ENCODE measurements around the gene ATP1A1.

Gene ATP1A1

GRCh38 chr1:116415200-116415698, 42.2 kb downstream of the ATP1A1 start:
- TF ChIP-seq CTCF (conservative IDR thresholded peaks at IDR 0.05): no peak
- no peak overlapping the region for H3K27ac ChIP-seq

GRCh38 chr1:116415699-116416533, 42.9 kb downstream of the ATP1A1 start:
- no peak for TF ChIP-seq CTCF (conservative IDR thresholded peaks at IDR 0.05)
- H3K27ac ChIP-seq: no peak overlapping the region

- H3K27ac ChIP-seq: no peak overlapping the region
- no peak for TF ChIP-seq CTCF (conservative IDR thresholded peaks at IDR 0.05)
Measured at GRCh38 chr1:116416854-116417513, 43.9 kb downstream of the ATP1A1 start.

- H3K27ac ChIP-seq: peak overlapping the region; percentile 80
- TF ChIP-seq CTCF (conservative IDR thresholded peaks at IDR 0.05): no peak
Measured at GRCh38 chr1:116417678-116418077, 44.6 kb downstream of the ATP1A1 start.

- H3K27ac ChIP-seq: peak overlapping the region; percentile 80
- TF ChIP-seq CTCF (conservative IDR thresholded peaks at IDR 0.05): no peak
Measured at GRCh38 chr1:116418091-116418830, 45.2 kb downstream of the ATP1A1 start.

GRCh38 chr1:116420417-116421200, 47.6 kb downstream of the ATP1A1 start:
- no peak overlapping the region for H3K27ac ChIP-seq
- TF ChIP-seq CTCF (conservative IDR thresholded peaks at IDR 0.05): no peak

Data from VCaP (cell line).